HFFc6 (cell line): ENCODE measurements around the gene ANAPC1. TPM values are rescaled to one million over a fixed set of nuclear protein-coding genes. Genes with fewer than 3 reads are reported as not detected.
"Not testable (repeated sequence)": the region's sequence is repeated elsewhere in the genome, so short reads cannot be mapped to it uniquely, and the experiment has no call there.

Experiments
- DNase-seq: peaks from one replicate; pipeline ENCODE4 v3.0.0-alpha.2; 2018
- H3K27ac Mint-ChIP-seq: 2 replicates; pipeline ENCODE4 v1.8.0; 2020; ENCODE audit warnings: mild to moderate bottlenecking, mixed read lengths
- H3K27me3 Mint-ChIP-seq: 2 replicates; pipeline ENCODE4 v1.8.0; 2021; ENCODE audit warnings: mild to moderate bottlenecking, moderate library complexity, mixed read lengths; ENCODE audit not compliant: insufficient read depth
- H3K36me3 Mint-ChIP-seq: 2 replicates; pipeline ENCODE4 v1.8.0; 2021; ENCODE audit warnings: low read depth, mixed read lengths
- H3K4me1 Mint-ChIP-seq: 2 replicates; pipeline ENCODE4 v1.8.0; 2020; ENCODE audit warnings: low read depth, mixed read lengths
- H3K4me3 Mint-ChIP-seq: 2 replicates; pipeline ENCODE4 v1.8.0; 2020; ENCODE audit warnings: mild to moderate bottlenecking, moderate library complexity, mixed read lengths
- H3K9me3 Mint-ChIP-seq: 2 replicates; pipeline ENCODE4 v1.8.0; 2020; ENCODE audit warnings: mild to moderate bottlenecking, mixed read lengths
- CTCF ChIP-seq: fragments of 200-600 bp; sonication (generic); IDR thresholded peaks from 2 replicates; pipeline ENCODE4 v1.5.0; 2021; ENCODE audit warnings: antibody characterized with exemption, mild to moderate bottlenecking
- total RNA-seq, 6 experiments: library from RNA; stranded (reverse); fragmentation: NEBNext Ultra II Directional; extraction: Animal tissue kit (Norgen Biotek cat#: 25700); gene quantifications; 2 replicates in 1 of 6; 3 replicates in 5 of 6; pipeline ENCODE4 v1.2.3, GENCODE V29; 2021

ANAPC1 gene
- total RNA-seq, 6 experiments from 2014 or later, result 30.6 to 42.8 (median 38.0) TPM

- H3K9me3 Mint-ChIP-seq, DNase-seq, H3K4me3 Mint-ChIP-seq, H3K4me1 Mint-ChIP-seq, H3K27me3 Mint-ChIP-seq, H3K27ac Mint-ChIP-seq: not testable (repeated sequence)
- peaks cover 24% of the 10 kb centered on the region for H3K36me3 Mint-ChIP-seq
Measured at GRCh38 chr2:111828217-111828766, 55.7 kb downstream of the ANAPC1 start.

- TF ChIP-seq CTCF, result peak; percentile 46
- H3K36me3 Mint-ChIP-seq, H3K27me3 Mint-ChIP-seq, H3K9me3 Mint-ChIP-seq, H3K4me1 Mint-ChIP-seq, H3K27ac Mint-ChIP-seq, H3K4me3 Mint-ChIP-seq, DNase-seq: not testable (repeated sequence)
Measured at GRCh38 chr2:111812970-111813622, 70.9 kb downstream of the ANAPC1 start.

- not testable (repeated sequence) for H3K27me3 Mint-ChIP-seq, H3K36me3 Mint-ChIP-seq
Measured at GRCh38 chr2:111790633-111791032, 93.4 kb downstream of the ANAPC1 start.

GRCh38 chr2:111784081-111784480, 99.9 kb downstream of the ANAPC1 start:
- not testable (repeated sequence) for H3K4me3 Mint-ChIP-seq, H3K36me3 Mint-ChIP-seq, H3K9me3 Mint-ChIP-seq, H3K27ac Mint-ChIP-seq, H3K27me3 Mint-ChIP-seq, DNase-seq, H3K4me1 Mint-ChIP-seq

More at GRCh38 chr2:111790633-111791032, 93.4 kb downstream of the ANAPC1 start:
- not testable (repeated sequence) for H3K27ac Mint-ChIP-seq, H3K9me3 Mint-ChIP-seq, H3K4me3 Mint-ChIP-seq, DNase-seq, H3K4me1 Mint-ChIP-seq

DNA sequence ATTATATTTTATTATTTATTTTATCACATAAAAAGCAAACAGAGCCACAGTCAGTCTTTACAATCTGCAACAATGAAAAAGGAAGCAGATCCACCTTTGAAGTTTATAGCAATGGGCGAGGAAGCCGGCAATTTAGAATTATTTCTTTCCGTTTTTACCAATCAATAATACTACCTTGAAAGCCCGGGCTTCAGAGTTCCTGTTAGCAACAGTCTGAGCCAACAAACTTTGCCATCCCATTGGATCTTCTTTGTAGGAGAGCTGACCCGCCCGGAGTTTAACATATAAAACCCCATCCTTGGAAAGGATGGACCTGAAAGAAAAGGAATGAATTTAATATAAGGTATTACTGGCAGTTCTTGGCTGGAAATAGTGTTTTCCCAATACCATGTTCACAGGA, 101.8 kb downstream of the ANAPC1 start:
- H3K4me3 Mint-ChIP-seq, H3K9me3 Mint-ChIP-seq, H3K4me1 Mint-ChIP-seq, H3K27me3 Mint-ChIP-seq, H3K27ac Mint-ChIP-seq, DNase-seq, H3K36me3 Mint-ChIP-seq: not testable (repeated sequence)

GRCh38 chr2:111781443-111782094, 102.4 kb downstream of the ANAPC1 start:
- not testable (repeated sequence) for DNase-seq, H3K27ac Mint-ChIP-seq, H3K4me1 Mint-ChIP-seq, H3K36me3 Mint-ChIP-seq, H3K4me3 Mint-ChIP-seq, H3K9me3 Mint-ChIP-seq, H3K27me3 Mint-ChIP-seq

DNA sequence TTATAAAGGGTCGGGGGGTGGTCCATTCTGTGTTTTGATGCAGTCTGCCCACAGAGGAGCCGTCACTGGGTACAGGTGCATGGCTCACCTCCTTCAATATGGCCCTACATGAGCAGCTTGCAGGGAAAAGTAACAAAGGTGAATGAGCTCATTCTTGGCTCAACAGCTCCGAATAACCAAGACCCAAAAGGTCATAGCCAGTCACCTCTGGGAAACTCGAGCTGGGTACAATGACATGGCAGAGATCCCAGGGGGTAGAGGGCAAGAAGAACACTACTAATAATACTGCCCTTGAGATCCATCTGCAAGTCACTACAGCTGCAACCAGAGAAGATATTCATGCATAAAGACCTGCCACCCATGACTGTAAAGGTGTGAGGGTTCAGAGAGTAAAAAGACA, 106.8 kb downstream of the ANAPC1 start:
- H3K36me3 Mint-ChIP-seq, DNase-seq, H3K27ac Mint-ChIP-seq: not testable (repeated sequence)

GRCh38 chr2:111776296-111776695, 107.7 kb downstream of the ANAPC1 start:
- not testable (repeated sequence) for H3K4me3 Mint-ChIP-seq, DNase-seq, H3K27me3 Mint-ChIP-seq, H3K4me1 Mint-ChIP-seq, H3K36me3 Mint-ChIP-seq, H3K27ac Mint-ChIP-seq, H3K9me3 Mint-ChIP-seq

More for the DNA sequence above, 106.8 kb downstream of the ANAPC1 start:
- H3K4me1 Mint-ChIP-seq, H3K4me3 Mint-ChIP-seq, H3K27me3 Mint-ChIP-seq, H3K9me3 Mint-ChIP-seq: not testable (repeated sequence)

DNA sequence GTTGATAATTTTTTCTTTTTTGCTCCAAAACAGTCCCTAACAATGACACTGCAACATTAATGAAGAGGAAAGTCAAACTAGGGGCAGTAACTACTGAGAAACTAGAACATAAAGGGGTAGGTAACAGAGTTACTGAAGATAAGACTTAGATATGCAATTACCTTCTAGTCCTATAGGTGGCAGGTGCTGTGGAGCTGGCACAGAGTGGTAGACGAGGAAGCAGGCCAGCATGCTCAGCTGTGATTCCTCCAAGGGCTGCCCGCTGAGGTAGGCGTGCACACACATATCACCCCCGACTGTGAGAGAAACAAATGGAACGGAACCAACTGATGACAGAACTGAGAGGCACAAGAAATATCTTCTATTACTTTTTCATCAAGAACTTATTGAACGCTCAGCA, 111.8 kb downstream of the ANAPC1 start:
- not testable (repeated sequence) for H3K27me3 Mint-ChIP-seq, DNase-seq, H3K36me3 Mint-ChIP-seq, H3K4me1 Mint-ChIP-seq, H3K4me3 Mint-ChIP-seq, H3K9me3 Mint-ChIP-seq, H3K27ac Mint-ChIP-seq
- 0 out of 2 replicates have a peak, but pooled peaks have one; percentile 16 for TF ChIP-seq CTCF

DNA sequence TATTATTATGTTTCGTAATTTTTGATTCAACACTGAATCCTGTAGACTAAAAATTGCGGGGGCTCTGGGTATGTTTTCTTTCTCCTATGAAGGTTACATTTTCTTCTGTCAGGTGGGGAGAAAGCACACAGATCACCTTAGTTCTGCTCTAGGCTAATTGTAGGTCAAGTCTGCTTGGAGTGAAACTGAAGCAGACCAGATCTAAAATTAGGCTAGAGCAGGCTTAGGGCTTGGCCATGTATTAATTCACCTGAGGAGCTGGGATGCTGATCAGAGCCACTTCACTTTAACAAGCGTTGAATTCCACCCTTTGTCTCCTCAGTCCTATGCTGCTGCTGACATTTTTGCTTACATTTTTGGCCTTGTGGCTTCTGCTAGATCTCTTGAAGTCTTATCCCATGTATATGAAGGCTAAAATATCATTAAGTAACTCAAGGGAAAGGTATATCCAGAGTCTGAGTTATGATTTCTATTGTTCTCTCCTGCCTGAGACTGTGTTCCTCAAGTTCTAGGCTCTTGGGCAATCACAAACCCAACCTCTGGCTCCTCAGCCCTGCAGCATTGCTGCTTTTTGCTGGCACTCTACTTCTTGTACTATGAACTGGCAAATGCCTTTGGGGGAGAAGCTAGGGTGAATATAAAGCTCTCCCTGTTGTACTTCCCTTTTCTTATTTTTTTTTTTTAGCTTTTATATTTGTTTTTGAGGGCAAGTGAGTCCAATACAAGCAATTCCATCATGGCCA, 112.9 kb downstream of the ANAPC1 start:
- not testable (repeated sequence) for H3K4me1 Mint-ChIP-seq

DNA sequence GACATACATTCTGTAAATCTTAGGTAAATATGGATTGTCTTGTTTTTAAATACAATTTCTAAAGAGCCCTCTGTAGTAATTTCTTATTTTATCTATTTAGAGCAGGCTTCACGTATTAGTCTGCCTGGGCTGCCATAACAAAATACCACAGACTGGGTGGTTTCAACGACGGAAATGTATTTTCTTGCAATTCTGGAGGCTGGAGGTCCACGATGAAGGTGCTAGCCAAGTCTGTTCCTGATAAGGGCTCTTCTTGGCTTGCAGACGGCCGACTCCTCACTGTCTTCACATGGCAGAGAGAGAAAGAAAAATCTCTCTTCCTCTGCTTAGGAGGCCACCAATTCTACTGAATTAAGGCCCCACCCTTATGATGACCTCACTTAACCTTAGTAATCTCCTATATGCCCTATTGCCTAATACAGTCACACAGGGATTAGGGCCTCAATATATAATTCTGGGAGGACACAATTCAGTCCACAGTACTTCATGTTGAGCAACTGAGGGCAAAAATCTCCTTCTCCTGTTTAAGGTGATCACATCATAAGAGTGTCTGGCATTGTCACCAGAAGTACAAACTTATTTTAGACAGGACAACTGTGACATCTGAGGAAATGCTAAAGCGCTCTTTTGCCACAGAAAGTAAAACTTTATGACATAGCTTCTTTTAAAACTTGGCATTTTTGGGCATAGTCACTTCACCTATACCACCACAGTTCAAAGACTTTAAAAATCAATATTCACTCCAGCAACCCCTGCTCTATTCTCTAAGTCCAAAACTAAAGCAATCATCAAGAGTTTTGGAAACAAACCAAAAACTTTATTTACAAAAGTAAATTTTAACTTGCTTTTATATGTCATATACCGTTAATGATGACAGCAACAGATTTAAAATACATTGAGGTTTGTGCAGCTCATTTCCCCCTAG, 115.5 kb downstream of the ANAPC1 start:
- not testable (repeated sequence) for H3K27me3 Mint-ChIP-seq, H3K4me1 Mint-ChIP-seq, H3K27ac Mint-ChIP-seq, H3K36me3 Mint-ChIP-seq, DNase-seq, H3K4me3 Mint-ChIP-seq, H3K9me3 Mint-ChIP-seq

More for the DNA sequence above, 112.9 kb downstream of the ANAPC1 start:
- not testable (repeated sequence) for H3K27me3 Mint-ChIP-seq, H3K36me3 Mint-ChIP-seq, H3K27ac Mint-ChIP-seq, H3K9me3 Mint-ChIP-seq, H3K4me3 Mint-ChIP-seq, DNase-seq
